OCI-LY7 (cell line): ENCODE data around the gene BSDC1. TPM values are rescaled to one million over a fixed set of nuclear protein-coding genes. Genes with fewer than 3 reads are reported as not detected.

Experiments used
- BruUV-seq: library from RNA; stranded (reverse); fragments of 400-500 nt; replicated peaks from 2 replicates; lab custom pipeline; 2021; lab: Mats Ljungman, UMichigan
- CTCF ChIA-PET: fragments of 300-600 bp; sonication (Branson Sonifier 250); formaldehyde crosslinking; loops from one replicate; lab custom pipeline; 2022; ENCODE audit warnings: antibody characterized with exemption; ENCODE audit not compliant: unreplicated experiment; lab: Charles Lee
- POLR2A ChIA-PET: fragments of 300-600 bp; sonication (Branson Sonifier 250); formaldehyde crosslinking; loops from one replicate; lab custom pipeline; 2022; ENCODE audit warnings: antibody characterized with exemption; lab: Charles Lee
- DNase-seq: peaks from one replicate; pipeline ENCODE4 v3.0.0-alpha.2; 2015; ENCODE audit warnings: low spot score
- H2AFZ ChIP-seq: fragments of 200-600 bp; sonication (generic), shearing (Covaris generic); 2 replicates; pipeline ENCODE4 v1.6.1; 2014; ENCODE audit warnings: mild to moderate bottlenecking, antibody characterized with exemption, low read length, moderate library complexity
- H3K27ac ChIP-seq: fragments of 200-600 bp; sonication (generic); 2 replicates; pipeline ENCODE4 v1.5.1; 2014; ENCODE audit warnings: mixed run types, low read depth, mild to moderate bottlenecking, moderate library complexity, low read length, inconsistent platforms; ENCODE audit not compliant: poor library complexity, severe bottlenecking
- H3K36me3 ChIP-seq: fragments of 200-600 bp; sonication (generic); 2 replicates; pipeline ENCODE4 v1.6.1; 2014; ENCODE audit warnings: mild to moderate bottlenecking, antibody characterized with exemption, low read length, moderate library complexity, mixed read lengths; ENCODE audit not compliant: insufficient read depth
- H3K4me1 ChIP-seq: fragments of 200-600 bp; sonication (generic); 2 replicates; pipeline ENCODE4 v1.5.1; 2014; ENCODE audit warnings: mild to moderate bottlenecking, low read length; ENCODE audit not compliant: insufficient read depth, poor library complexity, severe bottlenecking
- H3K4me2 ChIP-seq: fragments of 200-600 bp; sonication (generic); 2 replicates; pipeline ENCODE4 v1.6.1; 2014; ENCODE audit warnings: mild to moderate bottlenecking, low read length
- H3K4me3 ChIP-seq: fragments of 200-600 bp; sonication (generic); 2 replicates; pipeline ENCODE4 v1.5.1; 2014; ENCODE audit warnings: mild to moderate bottlenecking, low read depth, low read length; ENCODE audit not compliant: poor library complexity, severe bottlenecking
- H3K79me2 ChIP-seq: fragments of 200-600 bp; sonication (generic); 2 replicates; pipeline ENCODE4 v1.6.1; 2016; ENCODE audit warnings: low read depth, mild to moderate bottlenecking, low read length, moderate library complexity, mixed read lengths; ENCODE audit not compliant: insufficient read depth
- H3K9me2 ChIP-seq: fragments of 200-600 bp; sonication (generic); 2 replicates; pipeline ENCODE4 v1.6.1; 2016; ENCODE audit warnings: mild to moderate bottlenecking, low read length, mixed read lengths; ENCODE audit not compliant: insufficient read depth
- H3K9me3 ChIP-seq: fragments of 200-600 bp; sonication (generic); 2 replicates; pipeline ENCODE4 v1.6.1; 2014; ENCODE audit warnings: mild to moderate bottlenecking, mixed run types, low read length, mixed read lengths
- H4K20me1 ChIP-seq: fragments of 200-600 bp; sonication (generic); 2 replicates; pipeline ENCODE4 v1.6.1; 2014; ENCODE audit warnings: mild to moderate bottlenecking, antibody characterized with exemption, low read length, moderate library complexity, mixed read lengths; ENCODE audit not compliant: insufficient read depth
- CTCF ChIP-seq: fragments of 200-600 bp; sonication (generic); conservative IDR thresholded peaks from 2 replicates; pipeline ENCODE4 v1.5.1; 2014; ENCODE audit warnings: mild to moderate bottlenecking, antibody characterized with exemption, low read length, moderate library complexity, mixed read lengths
- EZH2phosphoT487 ChIP-seq: fragments of 200-600 bp; sonication (generic); IDR thresholded peaks from 2 replicates; pipeline ENCODE4 v1.6.1; 2018; ENCODE audit warnings: low read depth, borderline replicate concordance, mild to moderate bottlenecking, mixed run types, antibody characterized with exemption, low read length, moderate library complexity, mixed read lengths
- intact Hi-C: fragments of 100-400 bp; cut with micrococcal nuclease; formaldehyde crosslinking; loops from one replicate; pipeline ENCODE4 v1.10.0; 2022; ENCODE audit not compliant: unreplicated experiment
- total RNA-seq, 2 experiments: library from RNA; depleted of rRNA in 1 of 2; stranded (reverse); fragments of >200 nt in 1 of 2; shearing (Covaris generic) in 1 of 2; gene quantifications; 2 replicates each; pipeline ENCODE4 v1.2.3, GENCODE V29; 2014 to 2022

Gene BSDC1
- total RNA-seq, 2 experiments from 2014 or later, result 29.6 to 41.8 TPM

- intact Hi-C loops, result loop anchor here (1.0 to 10.0 kb wide), 5 partner anchors 76 to 609 kb away; partner anchors contain the start of gene MARCKSL1
- Histone ChIP-seq H3K4me1 (peaks cover 5% of the 10 kb centered on the region), H4K20me1 (no peaks in the 10 kb centered on the region), H3K9me3 (no peaks in the 10 kb centered on the region), H3K27ac (no peak overlapping the region), H3K4me3 (no peak overlapping the region), H2AFZ (peak overlapping the region; percentile 96), H3K4me2 (0 out of 2 replicates have a peak overlapping the region, but pooled peaks have one; percentile 36), H3K9me2 (no peaks in the 10 kb centered on the region), H3K79me2 (no peaks in the 10 kb centered on the region), H3K36me3 (no peaks in the 10 kb centered on the region)
- CTCF ChIA-PET, result interaction anchor here (0.6 kb wide), 1 partner anchor 322 kb away, joined by 3 read pairs; no protein-coding TSS in a partner anchor
- POLR2A ChIA-PET, result interaction anchor here (1.7 kb wide), 1 partner anchor 12 kb away, joined by 8 read pairs; no protein-coding TSS in a partner anchor
- TF ChIP-seq CTCF (peak; percentile 95), EZH2phosphoT487 (no peak)
- peak; percentile 91 for DNase-seq
- BruUV-seq, result no TSS peak
Observed at GRCh38 chr1:32413507-32414185, 19.4 kb upstream of the BSDC1 start.

GRCh38 chr1:32411261-32411660 lies 17.0 kb upstream of the BSDC1 start:
- no peak overlapping the region for H2AFZ ChIP-seq
- no peaks in the 10 kb centered on the region for H3K79me2 ChIP-seq
- H3K4me1 ChIP-seq, result peaks cover 5% of the 10 kb centered on the region
- CTCF ChIA-PET, result no interaction called here
- no peak overlapping the region for H3K4me2 ChIP-seq
- POLR2A ChIA-PET, result interaction anchor here (0.7 to 1.3 kb wide), 3 partner anchors 12 to 897 kb away, joined by 3 to 4 read pairs (median 4); partner anchors contain the start of gene BSDC1
- H3K9me2 ChIP-seq, result no peaks in the 10 kb centered on the region
- BruUV-seq, result no TSS peak
- no peak overlapping the region for H3K4me3 ChIP-seq
- intact Hi-C loops, result loop anchor here (5.0 to 10.0 kb wide), 2 partner anchors 74 to 606 kb away; partner anchors contain the start of gene MARCKSL1
- no peaks in the 10 kb centered on the region for H4K20me1 ChIP-seq
- DNase-seq, result no peak
- no peak for TF ChIP-seq CTCF
- no peak for TF ChIP-seq EZH2phosphoT487
- no peak overlapping the region for H3K27ac ChIP-seq
- H3K9me3 ChIP-seq, result no peaks in the 10 kb centered on the region
- H3K36me3 ChIP-seq, result no peaks in the 10 kb centered on the region
